GM03348 (cell line): ENCODE data around the gene NHLRC4.

ENCODE experiments used
- DNase-seq: peaks from one replicate; pipeline ENCODE4 v3.0.0; 2012; ENCODE audit warnings: low spot score

NHLRC4 gene

GRCh38 chr16:553601-554296 is 13.1 kb upstream of the NHLRC4 start:
- no peak for DNase-seq

- DNase-seq = no peak
Measured at GRCh38 chr16:554297-554621, 12.5 kb upstream of the NHLRC4 start.

GRCh38 chr16:554640-555365 is 12.0 kb upstream of the NHLRC4 start:
- no peak for DNase-seq

DNA sequence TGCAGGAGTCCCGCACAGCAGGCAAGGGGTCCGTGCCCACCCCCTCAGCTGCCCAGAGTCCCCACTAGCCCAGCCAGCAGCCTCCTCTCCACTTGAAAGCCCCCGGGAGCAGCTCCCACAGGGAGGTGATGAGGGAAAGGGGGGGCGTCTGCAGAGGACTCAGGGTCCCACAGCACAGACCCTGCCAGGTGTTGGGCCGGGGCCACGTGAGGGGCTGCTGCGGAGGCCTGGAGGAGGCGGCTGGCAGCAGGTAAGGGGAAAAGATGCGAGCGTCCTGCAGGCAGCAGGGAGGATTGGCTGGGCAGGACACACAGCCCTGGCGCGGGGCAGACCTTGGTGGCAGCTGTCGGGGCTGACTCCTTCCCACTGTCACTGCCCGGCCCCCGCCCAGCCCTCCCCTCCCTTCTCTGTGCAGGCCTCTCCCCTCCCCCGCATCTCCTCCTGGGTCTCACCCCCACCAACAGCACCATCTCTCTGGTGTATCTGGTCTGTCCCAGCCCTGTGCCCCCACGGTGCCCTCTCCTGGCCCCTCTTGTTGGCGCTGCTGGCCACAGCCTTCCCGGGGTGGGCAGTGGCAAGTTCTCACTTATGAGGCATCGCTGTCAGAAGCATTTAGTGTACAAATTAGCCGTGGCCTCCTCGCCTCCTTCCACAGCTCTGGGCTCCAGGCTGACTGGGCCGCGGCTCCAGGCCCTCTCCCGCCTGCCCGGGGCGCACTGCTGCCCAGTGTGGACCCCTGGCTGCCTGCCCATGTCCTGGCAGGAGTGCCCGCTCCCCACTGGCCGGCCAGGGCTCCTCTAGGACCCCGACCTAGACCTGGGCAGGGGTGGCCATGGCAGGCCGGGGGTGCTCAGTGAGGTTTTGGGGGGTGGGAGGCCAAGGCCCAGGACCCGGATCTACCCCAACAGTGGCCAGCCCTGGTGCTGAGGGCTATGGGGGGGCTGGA is 11.0 kb upstream of the NHLRC4 start:
- no peak for DNase-seq

DNA sequence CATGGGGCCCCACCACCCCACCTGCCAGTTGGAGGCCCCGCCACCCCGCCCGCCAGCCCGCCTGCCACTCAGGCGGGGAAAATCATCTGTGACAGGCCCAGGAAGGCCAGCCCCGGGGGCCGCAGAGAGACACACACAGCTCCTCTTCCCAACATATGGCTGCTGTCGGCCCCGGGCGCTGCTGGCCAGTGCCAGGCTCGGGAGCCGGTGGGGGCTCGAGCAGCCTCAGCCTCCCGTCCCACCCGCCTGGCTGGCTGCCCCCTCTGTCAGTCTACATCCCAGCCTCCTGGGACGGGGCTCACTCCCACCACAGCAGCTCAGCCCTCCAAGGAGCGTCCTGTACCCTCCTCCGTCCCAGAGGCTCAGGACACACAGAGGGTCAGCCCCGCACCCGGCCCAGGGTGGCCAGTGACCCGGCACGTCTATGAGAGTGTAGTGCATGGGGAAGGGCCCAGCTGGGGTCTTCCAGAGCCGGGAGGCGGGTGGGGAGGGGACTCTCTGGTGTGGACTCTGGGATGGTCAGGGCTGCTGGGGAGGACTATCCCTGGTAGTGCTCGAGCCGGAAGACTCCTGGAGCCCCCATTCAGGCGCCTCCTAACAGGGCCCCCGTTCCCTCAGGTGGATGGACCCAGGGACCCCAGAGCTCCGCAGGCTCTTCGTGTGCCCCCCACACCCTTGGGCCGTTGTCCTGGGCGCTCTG is 10.2 kb upstream of the NHLRC4 start:
- no peak for DNase-seq

DNA sequence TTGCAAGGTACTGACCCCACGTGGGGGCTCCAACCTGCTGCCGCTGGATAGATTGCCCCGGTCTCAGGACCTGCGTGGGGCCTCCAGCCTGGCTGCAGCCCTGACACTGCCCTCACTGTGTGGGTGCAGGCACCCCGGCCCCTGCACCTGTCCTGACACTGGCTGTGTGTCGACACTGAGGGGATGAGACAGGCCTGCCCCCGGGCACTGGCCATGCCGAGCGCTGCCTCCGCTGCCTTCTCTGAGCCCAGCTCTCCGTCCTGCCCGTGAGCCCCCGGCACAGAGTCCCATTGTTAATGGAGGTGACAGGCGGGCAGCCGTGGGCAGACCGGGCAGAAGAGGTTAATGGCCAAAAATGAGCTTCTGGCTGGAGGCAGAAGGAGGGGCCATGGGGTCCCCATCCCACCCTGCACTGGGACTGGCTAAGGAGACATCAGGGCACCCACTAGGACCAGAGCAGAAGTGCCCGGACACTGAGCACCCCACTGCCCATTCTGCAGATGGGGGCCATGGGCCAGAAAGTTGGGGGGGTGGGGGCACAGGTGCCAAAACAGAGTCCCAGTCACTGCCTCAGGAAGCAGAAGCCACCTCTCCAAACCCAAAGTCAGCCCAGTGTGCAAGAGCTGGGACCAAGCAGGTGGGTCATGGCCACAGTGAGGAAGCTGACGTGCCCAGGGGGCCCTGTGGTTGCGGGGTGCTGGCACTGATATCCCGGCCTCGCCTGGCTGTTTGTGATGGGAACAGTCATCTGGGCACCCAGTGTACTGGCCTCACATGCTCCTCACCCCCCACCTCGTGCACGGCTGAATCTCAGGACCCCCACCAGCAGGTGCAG is 9.1 kb upstream of the NHLRC4 start:
- DNase-seq = no peak

DNA sequence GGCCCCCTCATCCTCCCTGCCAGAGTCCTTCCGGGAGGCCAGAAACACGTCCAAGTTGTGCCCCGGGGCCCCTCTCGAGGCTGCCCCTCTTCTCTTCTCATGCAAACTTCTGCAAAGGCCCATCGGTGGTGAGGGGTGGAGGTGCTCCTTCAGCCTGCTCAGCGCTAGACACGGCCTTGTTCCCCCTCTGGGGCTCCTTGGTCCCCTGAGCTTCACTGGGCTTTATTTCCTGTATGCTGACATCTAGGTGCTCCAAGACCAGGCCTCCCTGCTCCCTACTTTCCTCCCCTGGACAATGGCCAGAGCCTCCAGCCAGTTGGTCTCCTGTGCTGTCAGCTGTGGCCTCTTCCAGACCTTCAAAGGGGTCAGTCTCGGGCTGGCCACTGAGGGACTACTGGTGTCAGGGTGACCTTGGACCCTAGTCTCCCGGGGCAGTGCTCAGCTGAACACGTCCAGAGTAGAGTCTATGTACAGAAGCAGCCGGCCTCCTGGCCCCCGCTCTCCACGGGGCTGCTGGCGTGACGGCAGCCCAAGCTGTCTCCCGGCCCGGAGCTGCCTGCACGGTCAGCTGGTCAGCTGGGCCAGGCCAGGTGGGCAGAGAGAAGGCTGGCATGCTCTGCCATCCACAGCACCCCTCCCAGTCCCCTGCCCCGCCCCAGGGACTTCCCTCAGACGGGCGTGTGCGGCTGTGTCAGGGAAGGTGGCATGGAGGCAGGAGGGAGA is 8.3 kb upstream of the NHLRC4 start:
- DNase-seq = no peak

DNA sequence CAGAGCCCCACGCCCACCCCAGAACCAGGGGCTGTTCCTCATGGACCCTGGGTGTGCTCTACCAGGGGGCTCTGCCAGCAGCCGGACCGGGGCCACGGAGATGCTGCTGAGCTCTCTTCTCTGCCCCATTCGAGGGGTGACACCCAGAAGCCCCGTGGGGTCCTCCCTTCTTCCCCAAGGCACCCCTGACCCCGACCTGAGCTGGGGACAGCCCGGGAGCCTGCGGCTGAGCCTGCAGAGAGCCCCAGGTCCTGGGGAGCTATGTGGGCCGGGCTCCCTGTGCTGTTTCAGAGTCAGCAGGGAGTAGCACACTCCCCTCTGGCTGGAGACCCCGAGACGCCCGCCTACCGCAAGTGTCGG is 7.8 kb upstream of the NHLRC4 start:
- DNase-seq = no peak

DNA sequence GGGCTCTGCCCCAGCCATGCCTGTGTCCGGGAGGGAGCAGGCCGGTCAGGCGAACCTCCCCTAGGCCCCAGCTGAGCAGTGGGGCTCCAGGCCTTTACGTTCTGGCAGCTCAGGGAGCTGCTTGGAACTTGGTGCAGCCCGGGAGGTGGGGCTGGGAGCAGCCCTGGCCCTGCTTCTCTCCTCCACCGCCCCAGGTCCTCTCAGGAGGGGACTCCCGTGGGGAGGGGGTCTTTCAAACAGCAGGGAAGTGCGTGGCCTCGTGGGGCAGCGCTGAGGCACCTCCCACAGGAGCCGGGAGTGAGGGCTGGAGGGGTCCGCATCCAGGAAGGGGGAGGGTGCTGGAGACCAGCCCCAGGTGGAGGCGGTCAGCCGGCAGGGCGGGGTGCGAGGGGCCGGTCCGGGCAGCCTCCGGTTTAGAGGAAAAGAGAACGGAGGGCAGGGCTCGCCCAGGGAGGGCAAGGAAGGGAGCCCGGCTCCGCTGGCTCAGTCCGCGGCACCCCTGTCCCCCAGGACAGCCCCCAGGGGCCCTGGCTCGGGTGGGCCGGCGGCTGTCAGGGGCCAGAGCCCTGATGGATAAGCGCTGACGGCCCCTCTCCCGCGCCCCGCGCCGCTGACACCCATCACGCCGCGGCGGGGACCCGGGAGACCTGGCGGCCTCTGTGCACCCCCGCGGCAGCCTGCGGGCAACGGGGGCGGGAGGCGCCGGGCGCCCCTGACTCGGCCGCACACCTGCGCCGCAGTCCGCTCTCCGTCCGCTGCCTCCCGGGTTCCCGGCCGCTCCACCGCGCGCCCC is 7.2 kb upstream of the NHLRC4 start:
- no peak for DNase-seq

DNA sequence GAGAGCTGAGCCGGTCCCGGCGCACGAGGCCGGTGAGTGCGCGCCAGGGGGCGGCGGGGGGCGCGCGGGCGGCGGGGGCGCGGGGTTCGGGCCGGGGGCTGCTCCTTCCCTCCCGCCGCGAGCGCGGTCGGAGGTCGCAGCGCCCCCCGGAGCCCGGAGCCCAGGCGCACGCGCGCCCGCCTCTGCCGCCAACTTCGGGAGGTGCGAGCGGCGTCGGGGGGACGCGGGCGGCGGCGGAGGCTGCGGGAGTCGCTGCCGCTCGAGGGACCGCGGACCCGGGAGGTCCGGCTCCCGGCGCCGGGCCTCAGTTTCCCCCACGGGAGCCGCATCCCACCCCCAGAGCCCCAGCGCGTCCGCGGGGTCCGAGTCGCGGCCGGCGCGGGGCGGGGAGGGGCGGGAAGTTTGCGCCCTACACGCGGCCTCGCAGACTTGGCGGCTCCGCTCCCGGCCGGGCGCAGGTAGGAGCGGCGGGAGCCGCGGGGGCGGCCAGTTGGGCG is 6.6 kb upstream of the NHLRC4 start, which contains the start of gene PRR35:
Gene PRR35 (plus strand): TSS at position 191 of the 497 bp plus-strand sequence. CDS start 2,901 bp downstream, outside the sequence.
- DNase-seq = no peak

- DNase-seq = no peak
Measured at GRCh38 chr16:560701-561412, 5.9 kb upstream of the NHLRC4 start.

- no peak for DNase-seq
Measured at GRCh38 chr16:561413-561794, 5.4 kb upstream of the NHLRC4 start.

DNA sequence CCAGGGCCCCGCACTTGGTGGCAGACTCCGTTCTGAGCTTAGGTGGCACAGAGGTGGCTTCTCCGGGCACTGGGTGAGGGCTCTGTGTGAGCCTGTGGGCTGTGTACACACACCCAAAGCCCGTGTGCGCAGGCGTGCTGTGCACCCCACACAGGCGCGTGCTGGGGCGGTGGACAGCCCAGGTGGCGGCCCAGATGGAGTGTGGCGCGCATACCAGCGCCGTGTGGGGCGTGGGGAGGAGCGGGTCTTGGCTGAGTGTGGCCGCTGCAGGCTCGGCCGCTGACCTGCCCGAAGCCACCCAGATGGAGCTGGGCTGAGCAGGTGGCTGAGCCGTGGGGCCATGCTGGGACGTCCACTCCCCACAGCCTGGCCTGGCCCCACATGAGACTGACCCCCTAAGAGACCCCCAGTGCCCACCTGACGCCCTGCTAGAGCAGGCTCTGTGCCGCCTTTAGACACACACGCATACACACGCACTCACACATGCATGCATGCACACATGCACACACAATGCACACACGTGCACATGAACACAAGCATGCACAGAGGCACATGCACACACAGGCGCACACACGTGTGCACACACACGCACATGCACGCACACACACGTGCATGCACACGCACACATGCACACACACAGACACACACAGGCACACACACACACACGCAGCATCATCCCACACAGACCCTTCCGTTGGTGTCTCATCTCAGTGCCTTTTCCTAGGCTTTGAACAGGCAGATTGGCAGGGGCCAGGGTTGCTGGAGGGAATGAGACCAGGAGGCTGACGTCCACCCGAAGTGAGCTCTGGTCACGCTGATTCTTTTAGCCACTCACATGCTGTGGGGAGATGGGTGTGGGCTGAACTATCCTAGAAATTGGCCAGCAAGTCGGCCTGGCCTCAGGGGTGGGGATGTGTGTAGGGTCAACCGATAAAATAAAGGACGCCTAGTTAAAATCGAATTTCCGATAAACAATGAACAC is 4.6 kb upstream of the NHLRC4 start:
- no peak for DNase-seq

DNA sequence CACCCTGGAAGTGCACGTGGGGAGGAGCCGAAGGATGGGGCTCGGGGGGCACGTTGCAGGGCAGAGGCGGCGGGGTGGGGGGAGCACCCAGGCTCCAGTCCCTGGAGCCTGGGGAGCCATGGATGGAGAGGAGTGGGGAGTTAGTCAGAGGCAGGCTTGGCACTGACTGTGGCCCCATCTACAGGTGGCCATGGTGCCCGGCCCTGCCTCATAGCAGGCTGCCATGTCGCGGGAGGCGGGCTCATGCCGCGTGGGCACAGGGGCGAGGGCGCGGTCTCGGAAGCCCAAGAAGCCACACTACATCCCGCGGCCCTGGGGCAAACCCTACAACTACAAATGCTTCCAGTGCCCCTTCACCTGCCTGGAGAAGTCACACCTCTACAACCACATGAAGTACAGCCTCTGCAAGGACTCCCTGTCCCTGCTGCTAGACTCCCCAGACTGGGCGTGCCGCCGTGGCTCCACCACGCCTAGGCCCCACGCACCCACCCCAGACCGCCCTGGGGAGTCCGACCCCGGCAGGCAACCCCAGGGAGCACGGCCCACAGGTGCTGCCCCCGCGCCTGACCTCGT is 3.6 kb upstream of the NHLRC4 start:
- DNase-seq = no peak

DNA sequence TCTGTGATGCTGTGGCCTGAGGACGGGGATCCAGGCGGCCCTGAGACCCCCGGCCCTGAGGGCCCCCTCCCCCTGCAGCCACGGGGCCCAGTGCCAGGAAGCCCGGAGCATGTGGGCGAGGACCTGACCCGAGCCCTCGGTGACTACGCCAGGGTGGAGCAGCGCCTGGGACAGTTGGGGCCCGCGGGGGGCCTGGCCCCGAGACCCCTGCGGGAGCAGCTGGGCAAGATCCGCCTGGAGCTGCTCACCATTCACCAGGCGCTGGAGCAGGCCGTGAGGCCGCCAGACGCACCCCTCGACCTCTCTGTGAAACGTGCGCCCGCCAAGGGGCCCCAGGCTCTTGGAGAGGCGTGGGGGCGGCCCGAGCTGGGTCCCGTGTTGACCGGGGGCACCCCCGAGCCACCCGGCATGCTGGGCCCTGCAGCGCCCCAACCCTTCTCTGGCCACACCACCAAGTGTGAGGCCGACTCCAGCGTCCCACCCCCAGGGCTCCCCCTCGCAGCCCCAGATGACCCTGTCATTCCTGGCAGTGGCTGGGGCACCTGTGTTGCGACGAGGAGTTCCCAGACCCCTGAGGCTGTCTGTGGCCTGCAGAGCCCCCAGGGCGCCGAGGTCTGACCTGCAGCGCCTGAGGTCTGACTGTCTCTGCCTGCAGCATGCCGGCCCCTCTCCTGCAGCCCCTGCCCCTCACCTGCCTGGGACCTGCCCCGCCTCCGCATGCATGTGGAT is 2.0 kb upstream of the NHLRC4 start:
- DNase-seq = no peak
